ENCODE measurements around the gene CENPA.

DNA sequence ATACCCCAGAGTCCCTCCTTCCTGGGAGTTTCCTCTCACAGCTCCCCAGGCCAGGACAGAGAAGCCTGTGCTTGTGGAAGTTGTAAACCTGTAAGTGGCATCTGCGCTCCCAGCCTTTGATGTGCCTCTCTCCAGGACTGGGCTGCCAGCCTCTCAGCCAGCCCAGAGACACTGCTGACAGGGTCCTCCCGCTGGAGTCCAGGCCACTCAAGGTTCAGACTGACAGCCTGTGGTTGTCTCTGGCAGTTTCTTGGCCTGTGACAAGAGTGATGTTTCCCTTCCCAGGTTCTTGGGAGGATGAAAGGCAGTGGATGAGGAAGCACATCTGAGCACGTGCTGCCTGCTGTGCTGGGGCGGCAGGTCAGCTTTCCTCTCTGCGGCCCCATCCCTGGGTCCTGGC is 18.7 kb upstream of the CENPA start:
- TF ChIP-seq, protein P1, sequence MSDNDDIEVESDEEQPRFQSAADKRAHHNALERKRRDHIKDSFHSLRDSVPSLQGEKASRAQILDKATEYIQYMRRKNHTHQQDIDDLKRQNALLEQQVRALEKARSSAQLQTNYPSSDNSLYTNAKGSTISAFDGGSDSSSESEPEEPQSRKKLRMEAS (IDR thresholded peaks at IDR 0.05; ENCODE audit: low read depth, low read length) = no peak
- TF ChIP-seq, protein P2, sequence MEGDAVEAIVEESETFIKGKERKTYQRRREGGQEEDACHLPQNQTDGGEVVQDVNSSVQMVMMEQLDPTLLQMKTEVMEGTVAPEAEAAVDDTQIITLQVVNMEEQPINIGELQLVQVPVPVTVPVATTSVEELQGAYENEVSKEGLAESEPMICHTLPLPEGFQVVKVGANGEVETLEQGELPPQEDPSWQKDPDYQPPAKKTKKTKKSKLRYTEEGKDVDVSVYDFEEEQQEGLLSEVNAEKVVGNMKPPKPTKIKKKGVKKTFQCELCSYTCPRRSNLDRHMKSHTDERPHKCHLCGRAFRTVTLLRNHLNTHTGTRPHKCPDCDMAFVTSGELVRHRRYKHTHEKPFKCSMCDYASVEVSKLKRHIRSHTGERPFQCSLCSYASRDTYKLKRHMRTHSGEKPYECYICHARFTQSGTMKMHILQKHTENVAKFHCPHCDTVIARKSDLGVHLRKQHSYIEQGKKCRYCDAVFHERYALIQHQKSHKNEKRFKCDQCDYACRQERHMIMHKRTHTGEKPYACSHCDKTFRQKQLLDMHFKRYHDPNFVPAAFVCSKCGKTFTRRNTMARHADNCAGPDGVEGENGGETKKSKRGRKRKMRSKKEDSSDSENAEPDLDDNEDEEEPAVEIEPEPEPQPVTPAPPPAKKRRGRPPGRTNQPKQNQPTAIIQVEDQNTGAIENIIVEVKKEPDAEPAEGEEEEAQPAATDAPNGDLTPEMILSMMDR (IDR thresholded peaks at IDR 0.05; ENCODE audit: low read depth, low read length) = no peak
- no peak for TF ChIP-seq POLR2A (IDR thresholded peaks at IDR 0.05; ENCODE audit: extremely low read depth, insufficient read length)

All from NB4 (cell line).